Effector CD4-positive, alpha-beta T cell (primary cell): Measurements from ENCODE around the gene G2E3.

ENCODE experiments used
- DNase-seq: peaks from one replicate; pipeline ENCODE4 v3.0.0-alpha.2; 2020

The G2E3 gene

GRCh38 chr14:30657606-30658163, 98.7 kb downstream of the G2E3 start:
- DNase-seq, result no peak

GRCh38 chr14:30658645-30659044, 99.7 kb downstream of the G2E3 start:
- no peak for DNase-seq

GRCh38 chr14:30669594-30669993, 110.6 kb downstream of the G2E3 start:
- DNase-seq, result no peak
